GM18951 (cell line): Measurements from ENCODE around the gene TRIM51.

Experiments
- POLR2A ChIP-seq: IDR thresholded peaks from 4 replicates; pipeline ENCODE4 v1.6.1; 2011; ENCODE audit warnings: mild to moderate bottlenecking; ENCODE audit not compliant: insufficient read length, insufficient read depth; ENCODE audit errors: extremely low read depth
- in situ Hi-C: fragments of 300-500 bp; cut with MboI; formaldehyde crosslinking; loops from one replicate; pipeline ENCODE4 v1.12.0; 2022; ENCODE audit warnings: low sequenced_read_pairs, mixed read lengths, inconsistent platforms; ENCODE audit not compliant: unreplicated experiment

Gene TRIM51

DNA sequence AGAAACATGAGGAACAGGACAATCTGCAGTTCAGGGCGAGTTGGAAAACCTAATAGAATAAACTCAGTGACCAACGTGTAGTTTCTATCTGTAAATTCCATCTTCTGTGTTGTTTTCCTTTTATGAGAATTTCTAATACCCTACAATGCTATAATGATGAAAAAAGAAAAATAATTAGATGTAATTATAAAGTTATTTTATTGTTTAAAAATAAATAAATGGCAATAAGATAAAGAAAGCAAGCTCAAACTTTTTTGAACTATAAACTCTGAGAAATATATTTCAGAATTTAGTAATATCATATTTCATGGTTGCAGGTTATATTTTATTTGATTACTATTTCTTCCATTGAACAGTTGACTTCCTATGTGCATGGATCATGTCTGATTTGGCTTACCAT lies 53.2 kb downstream of the TRIM51 start, which contains the start of gene OR5I1:
Gene OR5I1, minus strand, starts transcription at position 101 of the 400 bp plus-strand sequence. Its CDS starts 0 bp downstream, at position 101.
- in situ Hi-C loops = loop anchor here (25.0 kb wide), 1 partner anchor 851 kb away; no protein-coding TSS in a partner anchor
- no peak for TF ChIP-seq POLR2A
